Upper lobe of left lung (tissue), 6 donors: Measurements from ENCODE around the gene CAGE1. TPM values are rescaled to one million over a fixed set of nuclear protein-coding genes. Genes with fewer than 3 reads are reported as not detected.
"Not testable (repeated sequence)": the region's sequence is repeated elsewhere in the genome, so short reads cannot be mapped to it uniquely, and the experiment has no call there.

Experiments used
- ATAC-seq, 2 donors: fragments of 200-7000 bp; cut with Tn5 transposase; one replicate each; pipeline ENCODE4 v1.9.1; 2022; ENCODE audit warnings: mild to moderate bottlenecking in 2 of 2, moderate library complexity in 2 of 2; ENCODE audit not compliant: low FRiP score in 2 of 2
- DNase-seq, 2 donors: peaks; one replicate each; pipeline ENCODE4 v3.0.0-alpha.2; 2019 to 2020
- H3K27ac ChIP-seq, 4 donors: fragments of 200-600 bp; sonication (generic); one replicate each; pipeline ENCODE4 v1.5.1; 2016 to 2019
- H3K27me3 ChIP-seq, 4 donors: fragments of 200-600 bp; sonication (generic); one replicate each; pipeline ENCODE4 v1.5.1; 2017 to 2019
- H3K36me3 ChIP-seq, 4 donors: fragments of 200-600 bp; sonication (generic); one replicate each; pipeline ENCODE4 v1.5.1; 2016 to 2019
- H3K4me1 ChIP-seq, 4 donors: fragments of 200-600 bp; sonication (generic); one replicate each; pipeline ENCODE4 v1.5.1; 2018 to 2019
- H3K4me3 ChIP-seq, 4 donors: fragments of 200-600 bp; sonication (generic); one replicate each; pipeline ENCODE4 v1.5.1; 2017 to 2019; ENCODE audit warnings: mild to moderate bottlenecking in 2 of 4, moderate library complexity in 1 of 4
- H3K9me3 ChIP-seq, 4 donors: fragments of 200-600 bp; sonication (generic); one replicate each; pipeline ENCODE4 v1.5.1; 2018 to 2019
- CTCF ChIP-seq, 6 experiments: fragments of 450-650 bp in 4 of 6; fragments of 200-600 bp in 2 of 6; sonication (generic) in 2 of 6; IDR thresholded peaks; one replicate each; pipeline ENCODE4 v1.5.1; 2016 to 2019; ENCODE audit warnings: antibody characterized with exemption in 6 of 6
- EP300 ChIP-seq, 4 donors: sonication (generic); formaldehyde crosslinking; IDR thresholded peaks; one replicate each; pipeline ENCODE4 v1.5.1; 2017; ENCODE audit warnings: antibody characterized with exemption in 4 of 4, control low read depth in 2 of 4
- POLR2A ChIP-seq, 4 donors: fragments of 450-650 bp; IDR thresholded peaks; one replicate each; pipeline ENCODE4 v1.5.1; 2016 to 2017; ENCODE audit warnings: antibody characterized with exemption in 4 of 4, mild to moderate bottlenecking in 2 of 4
- POLR2AphosphoS5 ChIP-seq, 2 donors: sonication (generic); formaldehyde crosslinking; IDR thresholded peaks; one replicate each; pipeline ENCODE4 v1.5.1; 2017; ENCODE audit warnings: antibody characterized with exemption in 2 of 2
- WGBS, 2 donors: methylation state at CpG; one replicate each; pipeline ENCODE4 v1.1.5; 2017 to 2018; 5-methylcytosine and 5-hydroxymethylcytosine counted together
- total RNA-seq, 6 donors: library from RNA; depleted of rRNA in 4 of 6; stranded (reverse); fragments of >200 nt in 4 of 6; gene quantifications; one replicate each; pipeline versions ENCODE4 v1.1.0 to v1.2.1, GENCODE V29; 2016 to 2021
- donor health status: DM: no; HTN: no; CAD: no; lungs with moderate emphysema.
- donor health status: DM: no; HTN: yes; CAD: no; lungs with severe emphysema.

Gene CAGE1
- total RNA-seq, 6 donors from 2014 or later: not detected

- no peak for DNase-seq
- Histone ChIP-seq H3K27ac (no peak overlapping the region), H3K27me3 (no peaks in the 10 kb centered on the region), H3K36me3 (no peaks in the 10 kb centered on the region), H3K4me3 (no peak overlapping the region), H3K4me1 (no peaks in the 10 kb centered on the region), H3K9me3 (no peaks in the 10 kb centered on the region)
- no peak for ATAC-seq
- 71 to 84% methylated on average over 5 to 9 of the region's 9 CpGs for WGBS, 2 donors
- TF ChIP-seq EP300 (IDR thresholded peaks at IDR 0.05) (no peak), POLR2AphosphoS5 (IDR thresholded peaks at IDR 0.05) (no peak), POLR2A (IDR thresholded peaks at IDR 0.05) (no peak), CTCF (IDR thresholded peaks at IDR 0.05) (no peak)
Observed at GRCh38 chr6:7341989-7342742, 47.4 kb downstream of the CAGE1 start.

- no peak for TF ChIP-seq POLR2AphosphoS5 (IDR thresholded peaks at IDR 0.05)
- TF ChIP-seq EP300 (IDR thresholded peaks at IDR 0.05): no peak
- 89 to 93% methylated on average over 3 of the region's 3 CpGs for WGBS, 2 donors
- no peak for DNase-seq
- H3K4me3 ChIP-seq: no peak overlapping the region
- ATAC-seq: no peak
- no peak overlapping the region for H3K27ac ChIP-seq
- H3K27me3 ChIP-seq: no peaks in the 10 kb centered on the region
- H3K9me3 ChIP-seq: no peaks in the 10 kb centered on the region
- H3K36me3 ChIP-seq: no peaks in the 10 kb centered on the region
- no peaks in the 10 kb centered on the region for H3K4me1 ChIP-seq
Observed at GRCh38 chr6:7341271-7341670, 48.3 kb downstream of the CAGE1 start.

- ATAC-seq: peak in 1 of 2 donors; percentile 32
Observed at GRCh38 chr6:7339007-7339732, 50.4 kb downstream of the CAGE1 start.

GRCh38 chr6:7338031-7338430, 51.5 kb downstream of the CAGE1 start:
- H3K4me3 ChIP-seq: no peak overlapping the region
- no peak for ATAC-seq
- WGBS, 2 donors: 85 to 89% methylated on average over 2 of the region's 2 CpGs
- H3K27me3 ChIP-seq: no peaks in the 10 kb centered on the region
- H3K4me1 ChIP-seq: no peaks in the 10 kb centered on the region
- H3K9me3 ChIP-seq: no peaks in the 10 kb centered on the region
- no peak for DNase-seq
- no peak for TF ChIP-seq CTCF (IDR thresholded peaks at IDR 0.05)
- no peak overlapping the region for H3K27ac ChIP-seq
- no peaks in the 10 kb centered on the region for H3K36me3 ChIP-seq

More at GRCh38 chr6:7339007-7339732, 50.4 kb downstream of the CAGE1 start:
- not testable (repeated sequence) for H3K27ac ChIP-seq, DNase-seq, H3K36me3 ChIP-seq, H3K9me3 ChIP-seq, H3K4me1 ChIP-seq, H3K4me3 ChIP-seq, H3K27me3 ChIP-seq
- TF ChIP-seq CTCF (IDR thresholded peaks at IDR 0.05): peak in 4 of 6 experiments; percentile 12 to 24 (median 16)
- 79 to 82% methylated on average over 11 to 14 of the region's 14 CpGs for WGBS, 2 donors

- H3K36me3 ChIP-seq: no peaks in the 10 kb centered on the region
- DNase-seq (no peak), ATAC-seq (no peak)
- no peaks in the 10 kb centered on the region for H3K4me1 ChIP-seq
- no peak overlapping the region for H3K27ac ChIP-seq
- TF ChIP-seq EP300 (IDR thresholded peaks at IDR 0.05) (no peak), POLR2A (IDR thresholded peaks at IDR 0.05) (no peak), CTCF (IDR thresholded peaks at IDR 0.05) (no peak), POLR2AphosphoS5 (IDR thresholded peaks at IDR 0.05) (no peak)
- no peaks in the 10 kb centered on the region for H3K27me3 ChIP-seq
- WGBS, 2 donors: 81 to 89% methylated on average over 3 of the region's 3 CpGs
- no peaks in the 10 kb centered on the region for H3K9me3 ChIP-seq
- no peak overlapping the region for H3K4me3 ChIP-seq
Observed at GRCh38 chr6:7335519-7335918, 54.0 kb downstream of the CAGE1 start.
